ENCODE measurements around the gene DDX24. TPM values are rescaled to one million over a fixed set of nuclear protein-coding genes. Genes with fewer than 3 reads are reported as not detected.
"Not testable (repeated sequence)": the region's sequence is repeated elsewhere in the genome, so short reads cannot be mapped to it uniquely, and the experiment has no call there.

DDX24 gene
- polyA plus RNA-seq, 2 of the 4 experiments (the other 2 are of a cell fraction) = 121 to 161 TPM

DNA sequence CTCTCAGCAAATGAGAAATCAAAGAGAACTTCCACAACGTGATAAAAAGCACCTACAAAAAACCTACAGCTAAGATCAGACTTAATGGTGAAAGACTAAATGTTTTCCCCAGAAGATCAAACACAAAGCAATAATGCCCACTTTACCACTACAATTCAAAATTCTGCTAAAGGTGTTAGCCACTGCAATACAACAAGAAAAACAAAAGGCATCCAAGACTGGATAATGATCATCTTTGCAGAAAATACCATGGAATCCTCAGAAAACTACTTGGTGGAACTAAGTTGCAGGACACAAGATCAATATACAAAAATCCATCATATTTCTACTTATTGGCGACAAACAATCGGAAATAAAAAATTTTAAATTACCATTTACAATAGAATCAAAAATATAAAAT lies 6.5 kb downstream of the DDX24 start:
- DNase-seq (ENCODE audit: low read depth in 1 of 2, low spot score in 1 of 2) (no peak), ATAC-seq (no peak), FAIRE-seq (no peak)
- Histone ChIP-seq H3K4me1 (peaks cover 3% of the 10 kb centered on the region), H3K9me3 (peaks cover 60% of the 10 kb centered on the region), H3K4me2 (no peak overlapping the region), H3K27ac (no peak overlapping the region), H3K4me3 (no peak overlapping the region)
- POLR2A ChIA-PET = no interaction called here
- no peak for TF ChIP-seq JUN (IDR thresholded peaks at IDR 0.05)
- TF ChIP-seq SREBF2 (IDR thresholded peaks at IDR 0.05) = no peak
- no peak for TF ChIP-seq EHF (CRISPR knock-in tag; IDR thresholded peaks at IDR 0.05)
- no peak for TF ChIP-seq ZNF302 (CRISPR knock-in tag; IDR thresholded peaks at IDR 0.05)
- no peak for TF ChIP-seq FOXS1 (CRISPR knock-in tag; IDR thresholded peaks at IDR 0.05)
- TF ChIP-seq PHF8 (IDR thresholded peaks at IDR 0.05; ENCODE audit: borderline replicate concordance, low read depth) = no peak
- TF ChIP-seq BHLHE40 (IDR thresholded peaks at IDR 0.05; ENCODE audit: low read depth, low read length) = no peak
- TF ChIP-seq SMC3 (IDR thresholded peaks at IDR 0.05) = no peak
- TF ChIP-seq ZC3H11A (IDR thresholded peaks at IDR 0.05) = no peak
- no peak for TF ChIP-seq ZFP36 (IDR thresholded peaks at IDR 0.05; ENCODE audit: borderline replicate concordance, partially characterized antibody)
- TF ChIP-seq, protein P1, sequence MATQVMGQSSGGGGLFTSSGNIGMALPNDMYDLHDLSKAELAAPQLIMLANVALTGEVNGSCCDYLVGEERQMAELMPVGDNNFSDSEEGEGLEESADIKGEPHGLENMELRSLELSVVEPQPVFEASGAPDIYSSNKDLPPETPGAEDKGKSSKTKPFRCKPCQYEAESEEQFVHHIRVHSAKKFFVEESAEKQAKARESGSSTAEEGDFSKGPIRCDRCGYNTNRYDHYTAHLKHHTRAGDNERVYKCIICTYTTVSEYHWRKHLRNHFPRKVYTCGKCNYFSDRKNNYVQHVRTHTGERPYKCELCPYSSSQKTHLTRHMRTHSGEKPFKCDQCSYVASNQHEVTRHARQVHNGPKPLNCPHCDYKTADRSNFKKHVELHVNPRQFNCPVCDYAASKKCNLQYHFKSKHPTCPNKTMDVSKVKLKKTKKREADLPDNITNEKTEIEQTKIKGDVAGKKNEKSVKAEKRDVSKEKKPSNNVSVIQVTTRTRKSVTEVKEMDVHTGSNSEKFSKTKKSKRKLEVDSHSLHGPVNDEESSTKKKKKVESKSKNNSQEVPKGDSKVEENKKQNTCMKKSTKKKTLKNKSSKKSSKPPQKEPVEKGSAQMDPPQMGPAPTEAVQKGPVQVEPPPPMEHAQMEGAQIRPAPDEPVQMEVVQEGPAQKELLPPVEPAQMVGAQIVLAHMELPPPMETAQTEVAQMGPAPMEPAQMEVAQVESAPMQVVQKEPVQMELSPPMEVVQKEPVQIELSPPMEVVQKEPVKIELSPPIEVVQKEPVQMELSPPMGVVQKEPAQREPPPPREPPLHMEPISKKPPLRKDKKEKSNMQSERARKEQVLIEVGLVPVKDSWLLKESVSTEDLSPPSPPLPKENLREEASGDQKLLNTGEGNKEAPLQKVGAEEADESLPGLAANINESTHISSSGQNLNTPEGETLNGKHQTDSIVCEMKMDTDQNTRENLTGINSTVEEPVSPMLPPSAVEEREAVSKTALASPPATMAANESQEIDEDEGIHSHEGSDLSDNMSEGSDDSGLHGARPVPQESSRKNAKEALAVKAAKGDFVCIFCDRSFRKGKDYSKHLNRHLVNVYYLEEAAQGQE (IDR thresholded peaks at IDR 0.05) = no peak
- TF ChIP-seq CHD2 (IDR thresholded peaks at IDR 0.05; ENCODE audit: low read length, partially characterized antibody) = no peak
- no peak for TF ChIP-seq MAZ (IDR thresholded peaks at IDR 0.05; ENCODE audit: borderline replicate concordance, low read depth, low read length)
- TF ChIP-seq ZSCAN20 (CRISPR knock-in tag; IDR thresholded peaks at IDR 0.05) = no peak
- TF ChIP-seq CBX8 (IDR thresholded peaks at IDR 0.05) = no peak
- no peak for TF ChIP-seq EP300 (IDR thresholded peaks at IDR 0.05)
- CTCF ChIA-PET = interaction anchor here (0.7 kb wide), 1 partner anchor 55 kb away, joined by 3 read pairs; no protein-coding TSS in a partner anchor
- WGBS (ENCODE audit: missing lambda C conversion rate) = 96% methylated on average over 3 of the region's 3 CpGs

DNA sequence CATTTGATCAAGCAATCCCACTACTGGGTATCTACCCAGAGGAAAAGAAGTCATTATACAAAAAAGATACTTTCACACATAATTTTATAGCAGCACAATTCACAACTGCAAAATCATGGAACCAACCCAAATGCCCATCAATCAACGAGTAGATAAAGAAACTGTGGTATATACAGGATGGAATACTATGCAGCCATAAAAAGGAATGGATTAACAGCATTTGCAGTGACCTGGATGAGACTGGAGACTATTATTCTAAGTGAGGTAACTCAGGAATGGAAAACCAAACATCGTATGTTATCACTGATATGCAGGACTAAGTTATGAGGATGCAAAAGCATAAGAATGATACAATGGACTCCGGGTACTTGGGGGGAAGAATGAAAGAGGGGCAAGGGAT lies 8.9 kb downstream of the DDX24 start:
- H3K4me1 ChIP-seq; DNase-seq (ENCODE audit: low read depth in 1 of 2, low spot score in 1 of 2); ATAC-seq; H3K27ac ChIP-seq; H3K4me2 ChIP-seq; POLR2A ChIA-PET; FAIRE-seq; CTCF ChIA-PET; H3K4me3 ChIP-seq: not testable (repeated sequence)
- WGBS (ENCODE audit: missing lambda C conversion rate) = 86% methylated on average over 3 of the region's 3 CpGs
- H3K9me3 ChIP-seq = peaks cover 78% of the 10 kb centered on the region

DNA sequence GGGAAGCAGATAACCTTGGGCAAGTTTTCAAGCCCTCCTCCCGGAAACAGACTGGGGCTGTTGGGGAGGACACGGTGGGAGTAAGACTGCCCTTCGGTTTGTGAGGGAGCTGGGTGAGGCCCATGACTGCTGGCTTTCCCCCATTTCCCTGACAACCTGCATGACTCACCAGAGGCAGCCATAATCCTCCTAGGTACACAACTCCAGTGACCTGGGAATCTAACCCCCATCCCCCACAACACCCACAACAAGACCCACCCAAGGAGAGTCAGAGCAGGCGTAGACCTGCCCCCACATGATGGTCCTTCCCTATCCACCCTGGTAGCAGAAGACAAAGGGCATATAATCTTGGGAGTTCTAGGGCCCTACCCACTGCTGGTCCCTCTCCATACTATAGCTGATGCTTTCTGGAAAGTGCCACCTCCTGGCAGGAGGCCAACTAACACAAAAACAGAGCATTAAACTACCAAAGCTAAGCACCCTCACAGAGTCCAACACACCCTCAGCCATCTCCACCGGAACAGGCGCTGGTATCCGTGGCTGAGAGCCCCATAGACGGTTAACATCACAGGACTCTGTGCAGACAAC lies 14.8 kb downstream of the DDX24 start:
- H3K4me3 ChIP-seq = no peak overlapping the region
- no peak for FAIRE-seq
- CTCF ChIA-PET = interaction anchor here (0.9 to 1.5 kb wide), 3 partner anchors 13 to 71 kb away, joined by 3 to 4 read pairs (median 4); no protein-coding TSS in a partner anchor
- POLR2A ChIA-PET = no interaction called here
- peak overlapping the region; percentile 52 for H3K4me2 ChIP-seq
- peaks cover 18% of the 10 kb centered on the region for H3K4me1 ChIP-seq
- peak overlapping the region in 1 of 2 experiments; percentile 50; a peak in 2 of 6 replicates for H3K27ac ChIP-seq
- TF ChIP-seq ZSCAN20 (CRISPR knock-in tag; IDR thresholded peaks at IDR 0.05) = no peak
- no peak for TF ChIP-seq POLR2A (IDR thresholded peaks at IDR 0.05; ENCODE audit: low read length)
- TF ChIP-seq CBX2 (IDR thresholded peaks at IDR 0.05; ENCODE audit: borderline replicate concordance, low read depth) = no peak
- TF ChIP-seq, protein P1 (IDR thresholded peaks at IDR 0.05) = no peak
- TF ChIP-seq BCL3 (IDR thresholded peaks at IDR 0.05) = no peak
- TF ChIP-seq RFX5 (IDR thresholded peaks at IDR 0.05) = no peak
- no peak for TF ChIP-seq FOSB (CRISPR knock-in tag; IDR thresholded peaks at IDR 0.05)
- H3K9me3 ChIP-seq = peaks cover 29% of the 10 kb centered on the region
- no peak; a peak in 2 of 6 replicates for ATAC-seq
- 72% methylated on average over 7 of the region's 8 CpGs for WGBS (ENCODE audit: missing lambda C conversion rate)
- DNase-seq (ENCODE audit: low read depth in 1 of 2, low spot score in 1 of 2) = peak in 1 of 2 experiments; percentile 12

Data from A549 (cell line).